ENCODE results near the gene LDB2.
"Not testable (repeated sequence)": the region's sequence is repeated elsewhere in the genome, so short reads cannot be mapped to it uniquely, and the experiment has no call there.

Gene LDB2

GRCh38 chr4:16663307-16663706, 235.1 kb downstream of the LDB2 start:
- CTCF ChIA-PET = no interaction called here
- H3K9me3 Mint-ChIP-seq = no peaks in the 10 kb centered on the region
- no peaks in the 10 kb centered on the region for H3K36me3 Mint-ChIP-seq
- no peak overlapping the region for H3K4me3 Mint-ChIP-seq
- no peak overlapping the region for H3K27ac Mint-ChIP-seq
- H3K27me3 Mint-ChIP-seq = no peaks in the 10 kb centered on the region
- no peaks in the 10 kb centered on the region for H3K4me1 Mint-ChIP-seq
- no peak for DNase-seq

- Mint-ChIP-seq H3K4me1 (no peaks in the 10 kb centered on the region), H3K27me3 (no peaks in the 10 kb centered on the region), H3K36me3 (no peaks in the 10 kb centered on the region), H3K4me3 (no peak overlapping the region), H3K9me3 (no peaks in the 10 kb centered on the region), H3K27ac (no peak overlapping the region)
- CTCF ChIA-PET = no interaction called here
- no peak for DNase-seq
Observed at GRCh38 chr4:16661813-16662212, 236.6 kb downstream of the LDB2 start.

GRCh38 chr4:16660656-16661055, 237.8 kb downstream of the LDB2 start:
- Mint-ChIP-seq H3K36me3 (no peaks in the 10 kb centered on the region), H3K4me3 (no peak overlapping the region), H3K27me3 (no peaks in the 10 kb centered on the region), H3K4me1 (no peaks in the 10 kb centered on the region), H3K27ac (no peak overlapping the region), H3K9me3 (no peaks in the 10 kb centered on the region)
- CTCF ChIA-PET = no interaction called here
- DNase-seq = no peak

- Mint-ChIP-seq H3K27me3 (no peaks in the 10 kb centered on the region), H3K4me3 (no peak overlapping the region), H3K4me1 (no peaks in the 10 kb centered on the region), H3K27ac (no peak overlapping the region), H3K9me3 (no peaks in the 10 kb centered on the region), H3K36me3 (no peaks in the 10 kb centered on the region)
- CTCF ChIA-PET = no interaction called here
- DNase-seq = no peak
Observed at GRCh38 chr4:16659694-16660093, 238.8 kb downstream of the LDB2 start.

- Mint-ChIP-seq H3K4me3 (no peak overlapping the region), H3K27ac (no peak overlapping the region), H3K9me3 (no peaks in the 10 kb centered on the region), H3K27me3 (no peaks in the 10 kb centered on the region), H3K36me3 (no peaks in the 10 kb centered on the region), H3K4me1 (no peaks in the 10 kb centered on the region)
- DNase-seq = no peak
- CTCF ChIA-PET = no interaction called here
Observed at GRCh38 chr4:16659079-16659478, 239.4 kb downstream of the LDB2 start.

GRCh38 chr4:16658183-16658582, 240.3 kb downstream of the LDB2 start:
- Mint-ChIP-seq H3K36me3 (no peaks in the 10 kb centered on the region), H3K27me3 (no peaks in the 10 kb centered on the region), H3K27ac (no peak overlapping the region), H3K4me3 (no peak overlapping the region), H3K9me3 (no peaks in the 10 kb centered on the region), H3K4me1 (no peaks in the 10 kb centered on the region)
- CTCF ChIA-PET = no interaction called here
- no peak for DNase-seq

- CTCF ChIA-PET = no interaction called here
- H3K36me3 Mint-ChIP-seq = no peaks in the 10 kb centered on the region
- no peaks in the 10 kb centered on the region for H3K9me3 Mint-ChIP-seq
- H3K27ac Mint-ChIP-seq = no peak overlapping the region
- no peaks in the 10 kb centered on the region for H3K4me1 Mint-ChIP-seq
- H3K4me3 Mint-ChIP-seq = no peak overlapping the region
- no peaks in the 10 kb centered on the region for H3K27me3 Mint-ChIP-seq
- no peak for DNase-seq
Observed at GRCh38 chr4:16655111-16655510, 243.3 kb downstream of the LDB2 start.

GRCh38 chr4:16652732-16653305, 245.6 kb downstream of the LDB2 start:
- CTCF ChIA-PET = no interaction called here
- Mint-ChIP-seq H3K27me3 (no peaks in the 10 kb centered on the region), H3K9me3 (no peaks in the 10 kb centered on the region), H3K36me3 (no peaks in the 10 kb centered on the region), H3K4me1 (no peaks in the 10 kb centered on the region), H3K27ac (no peak overlapping the region), H3K4me3 (no peak overlapping the region)
- no peak for DNase-seq

- H3K27me3 Mint-ChIP-seq = no peaks in the 10 kb centered on the region
- no peaks in the 10 kb centered on the region for H3K4me1 Mint-ChIP-seq
- H3K9me3 Mint-ChIP-seq = no peaks in the 10 kb centered on the region
- H3K36me3 Mint-ChIP-seq = no peaks in the 10 kb centered on the region
- CTCF ChIA-PET = no interaction called here
- no peak overlapping the region for H3K27ac Mint-ChIP-seq
- no peak overlapping the region for H3K4me3 Mint-ChIP-seq
- no peak for DNase-seq
Observed at GRCh38 chr4:16646459-16646858, 252.0 kb downstream of the LDB2 start.

- Mint-ChIP-seq H3K27ac (no peak overlapping the region), H3K4me3 (no peak overlapping the region), H3K4me1 (no peaks in the 10 kb centered on the region), H3K27me3 (no peaks in the 10 kb centered on the region), H3K9me3 (no peaks in the 10 kb centered on the region), H3K36me3 (no peaks in the 10 kb centered on the region)
- CTCF ChIA-PET = no interaction called here
- no peak for DNase-seq
Observed at GRCh38 chr4:16643893-16644292, 254.6 kb downstream of the LDB2 start.

- no peak overlapping the region for H3K4me3 Mint-ChIP-seq
- no peaks in the 10 kb centered on the region for H3K9me3 Mint-ChIP-seq
- H3K27ac Mint-ChIP-seq = no peak overlapping the region
- no peaks in the 10 kb centered on the region for H3K27me3 Mint-ChIP-seq
- CTCF ChIA-PET = no interaction called here
- H3K4me1 Mint-ChIP-seq = no peaks in the 10 kb centered on the region
- DNase-seq = no peak
- H3K36me3 Mint-ChIP-seq = no peaks in the 10 kb centered on the region
Observed at GRCh38 chr4:16642897-16643296, 255.5 kb downstream of the LDB2 start.

GRCh38 chr4:16641971-16642370, 256.5 kb downstream of the LDB2 start:
- Mint-ChIP-seq H3K36me3 (no peaks in the 10 kb centered on the region), H3K27me3 (no peaks in the 10 kb centered on the region), H3K27ac (no peak overlapping the region), H3K9me3 (no peaks in the 10 kb centered on the region), H3K4me3 (no peak overlapping the region), H3K4me1 (no peaks in the 10 kb centered on the region)
- DNase-seq = no peak
- CTCF ChIA-PET = no interaction called here

GRCh38 chr4:16636912-16637630, 261.4 kb downstream of the LDB2 start:
- H3K4me1 Mint-ChIP-seq = no peaks in the 10 kb centered on the region

GRCh38 chr4:16636304-16636703, 262.1 kb downstream of the LDB2 start:
- Mint-ChIP-seq H3K4me1 (no peaks in the 10 kb centered on the region), H3K27me3 (no peaks in the 10 kb centered on the region), H3K36me3 (no peaks in the 10 kb centered on the region), H3K4me3 (no peak overlapping the region), H3K27ac (no peak overlapping the region), H3K9me3 (peaks cover 2% of the 10 kb centered on the region)
- no peak for DNase-seq
- CTCF ChIA-PET = no interaction called here

More at GRCh38 chr4:16636912-16637630, 261.4 kb downstream of the LDB2 start:
- H3K9me3 Mint-ChIP-seq = peaks cover 2% of the 10 kb centered on the region
- no peak overlapping the region for H3K27ac Mint-ChIP-seq
- H3K27me3 Mint-ChIP-seq = no peaks in the 10 kb centered on the region
- DNase-seq = no peak
- H3K4me3 Mint-ChIP-seq = no peak overlapping the region
- no peaks in the 10 kb centered on the region for H3K36me3 Mint-ChIP-seq
- CTCF ChIA-PET = no interaction called here

GRCh38 chr4:16629274-16629673, 269.2 kb downstream of the LDB2 start:
- H3K4me1 Mint-ChIP-seq, H3K27ac Mint-ChIP-seq, CTCF ChIA-PET, H3K36me3 Mint-ChIP-seq, H3K9me3 Mint-ChIP-seq, H3K27me3 Mint-ChIP-seq, H3K4me3 Mint-ChIP-seq, DNase-seq: not testable (repeated sequence)

GRCh38 chr4:16628835-16629234, 269.6 kb downstream of the LDB2 start:
- H3K27me3 Mint-ChIP-seq, H3K4me1 Mint-ChIP-seq, H3K4me3 Mint-ChIP-seq, CTCF ChIA-PET, H3K9me3 Mint-ChIP-seq, DNase-seq, H3K36me3 Mint-ChIP-seq, H3K27ac Mint-ChIP-seq: not testable (repeated sequence)
